Peyer's patch (tissue), 4 donors: ENCODE results near the gene EVI2B. TPM values are rescaled to one million over a fixed set of nuclear protein-coding genes. Genes with fewer than 3 reads are reported as not detected.

Source experiments
- DNase-seq, 3 donors: peaks; one replicate each; pipeline ENCODE4 v3.0.0-alpha.2; 2017 to 2019
- H3K27ac ChIP-seq, 4 donors: fragments of 200-600 bp; sonication (generic); one replicate each; pipeline ENCODE4 v1.5.1; 2016 to 2019
- H3K27me3 ChIP-seq, 2 donors: fragments of 200-600 bp; sonication (generic); one replicate each; pipeline ENCODE4 v1.5.1; 2019
- H3K36me3 ChIP-seq, 3 donors: fragments of 200-600 bp; sonication (generic); one replicate each; pipeline ENCODE4 v1.5.1; 2016 to 2019
- H3K4me1 ChIP-seq, 4 donors: fragments of 200-600 bp; sonication (generic); one replicate each; pipeline ENCODE4 v1.5.1; 2016 to 2019
- H3K4me3 ChIP-seq, 4 donors: fragments of 200-600 bp; sonication (generic); 1 replicate in 3 of 4; 2 replicates in 1 of 4; pipeline ENCODE4 v1.5.1; 2016 to 2019; ENCODE audit warnings: mild to moderate bottlenecking in 1 of 4
- H3K9me3 ChIP-seq, 4 donors: fragments of 200-600 bp; sonication (generic); one replicate each; pipeline ENCODE4 v1.5.1; 2016 to 2019; ENCODE audit warnings: mild to moderate bottlenecking in 1 of 4
- POLR2A ChIP-seq, 2 donors: fragments of 450-650 bp; IDR thresholded peaks; one replicate each; pipeline ENCODE4 v1.5.1; 2017; ENCODE audit warnings: antibody characterized with exemption in 2 of 2, mild to moderate bottlenecking in 2 of 2, moderate library complexity in 2 of 2
- total RNA-seq, 4 donors: library from RNA; depleted of rRNA; stranded (reverse); fragments of >200 nt; gene quantifications; one replicate each; pipeline ENCODE4 v1.1.0, GENCODE V29; 2016
- TF ChIP-seq, protein P1 (sequence below), 6 experiments: fragments of 450-650 bp in 4 of 6; fragments of 200-600 bp in 2 of 6; sonication (generic) in 1 of 6; IDR thresholded peaks; one replicate each; pipeline ENCODE4 v1.5.1; 2017 to 2019; ENCODE audit warnings: antibody characterized with exemption in 6 of 6, mild to moderate bottlenecking in 3 of 6, moderate library complexity in 1 of 6

EVI2B gene
- total RNA-seq, 4 donors from 2014 or later: 5.6 to 70.1 (median 8.7) TPM

DNA sequence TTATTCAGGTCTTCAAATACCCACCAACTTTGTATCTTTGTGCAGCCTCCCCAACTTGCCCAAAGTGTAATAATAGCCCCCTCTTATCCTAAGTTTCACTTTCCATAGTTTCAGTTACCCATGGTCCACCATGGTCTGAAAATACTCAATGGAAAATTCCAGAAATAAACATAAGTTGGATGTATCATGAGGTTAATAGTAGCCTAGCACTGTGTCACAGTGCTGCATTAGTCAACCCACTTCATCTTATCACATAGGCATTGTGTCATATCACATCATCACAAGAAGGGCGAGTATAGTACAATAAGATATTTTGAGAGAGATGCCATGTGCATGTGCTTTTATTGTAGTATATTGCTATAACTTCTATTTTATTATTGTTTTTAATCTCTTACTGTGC is 38.7 kb downstream of the EVI2B start:
- H3K4me3 ChIP-seq: no peak overlapping the region
- H3K9me3 ChIP-seq: no peaks in the 10 kb centered on the region
- TF ChIP-seq, protein P1, sequence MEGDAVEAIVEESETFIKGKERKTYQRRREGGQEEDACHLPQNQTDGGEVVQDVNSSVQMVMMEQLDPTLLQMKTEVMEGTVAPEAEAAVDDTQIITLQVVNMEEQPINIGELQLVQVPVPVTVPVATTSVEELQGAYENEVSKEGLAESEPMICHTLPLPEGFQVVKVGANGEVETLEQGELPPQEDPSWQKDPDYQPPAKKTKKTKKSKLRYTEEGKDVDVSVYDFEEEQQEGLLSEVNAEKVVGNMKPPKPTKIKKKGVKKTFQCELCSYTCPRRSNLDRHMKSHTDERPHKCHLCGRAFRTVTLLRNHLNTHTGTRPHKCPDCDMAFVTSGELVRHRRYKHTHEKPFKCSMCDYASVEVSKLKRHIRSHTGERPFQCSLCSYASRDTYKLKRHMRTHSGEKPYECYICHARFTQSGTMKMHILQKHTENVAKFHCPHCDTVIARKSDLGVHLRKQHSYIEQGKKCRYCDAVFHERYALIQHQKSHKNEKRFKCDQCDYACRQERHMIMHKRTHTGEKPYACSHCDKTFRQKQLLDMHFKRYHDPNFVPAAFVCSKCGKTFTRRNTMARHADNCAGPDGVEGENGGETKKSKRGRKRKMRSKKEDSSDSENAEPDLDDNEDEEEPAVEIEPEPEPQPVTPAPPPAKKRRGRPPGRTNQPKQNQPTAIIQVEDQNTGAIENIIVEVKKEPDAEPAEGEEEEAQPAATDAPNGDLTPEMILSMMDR (IDR thresholded peaks at IDR 0.05): no peak
- no peaks in the 10 kb centered on the region for H3K4me1 ChIP-seq
- H3K27me3 ChIP-seq: no peaks in the 10 kb centered on the region
- H3K27ac ChIP-seq: no peak overlapping the region
- DNase-seq: no peak
- H3K36me3 ChIP-seq: peaks cover 0 to 13% (median 0%) of the 10 kb centered on the region in 3 donors

- Histone ChIP-seq H3K27me3 (no peaks in the 10 kb centered on the region), H3K9me3 (no peaks in the 10 kb centered on the region), H3K27ac (no peak overlapping the region), H3K4me1 (no peaks in the 10 kb centered on the region), H3K36me3 (peaks cover 0 to 13% (median 0%) of the 10 kb centered on the region in 3 donors), H3K4me3 (no peak overlapping the region)
- no peak for TF ChIP-seq POLR2A (IDR thresholded peaks at IDR 0.05)
- TF ChIP-seq, protein P1 (IDR thresholded peaks at IDR 0.05): no peak
- DNase-seq: no peak
Measured at GRCh38 chr17:31274252-31274651, 39.6 kb downstream of the EVI2B start.

- TF ChIP-seq, protein P1 (IDR thresholded peaks at IDR 0.05): no peak
- no peak for TF ChIP-seq POLR2A (IDR thresholded peaks at IDR 0.05)
Measured at GRCh38 chr17:31273516-31273915, 40.3 kb downstream of the EVI2B start.

GRCh38 chr17:31272803-31273202 is 41.1 kb downstream of the EVI2B start:
- Histone ChIP-seq H3K27ac (no peak overlapping the region), H3K36me3 (peaks cover 0 to 24% (median 0%) of the 10 kb centered on the region in 3 donors), H3K4me3 (no peak overlapping the region), H3K9me3 (no peaks in the 10 kb centered on the region), H3K4me1 (no peaks in the 10 kb centered on the region), H3K27me3 (no peaks in the 10 kb centered on the region)
- TF ChIP-seq, protein P1 (IDR thresholded peaks at IDR 0.05): no peak
- no peak for TF ChIP-seq POLR2A (IDR thresholded peaks at IDR 0.05)
- no peak for DNase-seq

More at GRCh38 chr17:31273516-31273915, 40.3 kb downstream of the EVI2B start:
- H3K4me1 ChIP-seq: no peaks in the 10 kb centered on the region
- no peak overlapping the region for H3K27ac ChIP-seq
- H3K27me3 ChIP-seq: no peaks in the 10 kb centered on the region
- peaks cover 0 to 17% (median 0%) of the 10 kb centered on the region in 3 donors for H3K36me3 ChIP-seq
- no peak overlapping the region for H3K4me3 ChIP-seq
- no peak for DNase-seq
- no peaks in the 10 kb centered on the region for H3K9me3 ChIP-seq

GRCh38 chr17:31272236-31272635 is 41.6 kb downstream of the EVI2B start:
- no peak for TF ChIP-seq POLR2A (IDR thresholded peaks at IDR 0.05)
- TF ChIP-seq, protein P1 (IDR thresholded peaks at IDR 0.05): no peak
- Histone ChIP-seq H3K4me3 (no peak overlapping the region), H3K9me3 (no peaks in the 10 kb centered on the region), H3K27ac (no peak overlapping the region), H3K27me3 (no peaks in the 10 kb centered on the region), H3K36me3 (peaks cover 0 to 22% (median 0%) of the 10 kb centered on the region in 3 donors), H3K4me1 (no peaks in the 10 kb centered on the region)
- no peak for DNase-seq

DNA sequence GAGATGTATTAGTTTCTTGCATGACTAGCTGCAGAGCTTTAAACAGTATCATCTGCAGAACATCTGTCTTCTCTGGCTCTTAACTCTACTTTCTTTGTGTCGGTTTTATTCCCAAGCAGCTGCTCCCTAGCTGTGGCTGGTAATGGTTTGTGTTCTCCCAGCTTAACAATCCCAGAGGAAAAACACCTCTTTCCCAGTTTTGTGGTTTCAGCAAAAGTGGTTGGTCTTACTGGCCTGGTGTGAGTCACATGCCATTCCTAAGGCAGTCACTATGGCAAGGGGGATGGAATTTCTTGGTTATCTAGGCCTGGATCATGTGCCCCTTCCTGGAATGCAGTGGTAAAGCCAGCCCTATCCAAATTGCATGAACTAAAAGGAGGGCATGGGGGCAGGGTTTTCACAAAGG is 44.3 kb downstream of the EVI2B start:
- TF ChIP-seq, protein P1 (IDR thresholded peaks at IDR 0.05): no peak
- no peak for TF ChIP-seq POLR2A (IDR thresholded peaks at IDR 0.05)
- Histone ChIP-seq H3K9me3 (no peaks in the 10 kb centered on the region), H3K4me3 (no peak overlapping the region), H3K4me1 (no peaks in the 10 kb centered on the region), H3K27ac (no peak overlapping the region), H3K36me3 (peaks cover 0 to 39% (median 0%) of the 10 kb centered on the region in 3 donors), H3K27me3 (no peaks in the 10 kb centered on the region)
- DNase-seq: no peak
